Mucosa of descending colon (tissue), 3 donors: ENCODE results near the gene ZFAND2A. TPM values are rescaled to one million over a fixed set of nuclear protein-coding genes. Genes with fewer than 3 reads are reported as not detected.
"Not testable (repeated sequence)": the region's sequence is repeated elsewhere in the genome, so short reads cannot be mapped to it uniquely, and the experiment has no call there.

Source experiments
- ATAC-seq: fragments of 200-7000 bp; cut with Tn5 transposase; one replicate; pipeline ENCODE4 v1.9.1; 2020; ENCODE audit warnings: mild to moderate bottlenecking, moderate library complexity
- DNase-seq, 3 donors: peaks; one replicate each; pipeline ENCODE4 v3.0.0-alpha.2; 2020
- H3K36me3 ChIP-seq: fragments of 200-600 bp; one replicate; pipeline ENCODE4 v1.8.0; 2021; ENCODE audit warnings: low read depth, mild to moderate bottlenecking
- H3K4me1 ChIP-seq: fragments of 200-600 bp; one replicate; pipeline ENCODE4 v1.8.0; 2021; ENCODE audit warnings: low read depth, mild to moderate bottlenecking
- H3K4me3 ChIP-seq: fragments of 200-600 bp; one replicate; pipeline ENCODE4 v1.8.0; 2021; ENCODE audit warnings: mild to moderate bottlenecking
- H3K9me3 ChIP-seq: fragments of 200-600 bp; one replicate; pipeline ENCODE4 v1.8.0; 2021; ENCODE audit warnings: mild to moderate bottlenecking
- intact Hi-C, 2 donors: fragments of 100-400 bp; cut with DNase I in 1 of 2; cut with micrococcal nuclease in 1 of 2; formaldehyde crosslinking; loops; one replicate each; pipeline versions ENCODE4 v1.11.0 to v1.11.1; 2022; cut with DNase I, micrococcal nuclease
- total RNA-seq, 3 donors: library from RNA; stranded (reverse); fragmentation: NEBNext Ultra II Directional in 2 of 3; extraction: Animal tissue kit (Norgen Biotek cat#: 25700) in 2 of 3; gene quantifications; one replicate each; pipeline versions ENCODE4 v1.2.1 to v1.2.4, GENCODE V29; 2021 to 2023
- TF ChIP-seq, protein P1 (sequence below): fragments of 200-600 bp; IDR thresholded peaks from one replicate; pipeline ENCODE4 v1.8.0; 2022; ENCODE audit warnings: antibody characterized with exemption, mild to moderate bottlenecking
- donor health status: DM: no; HTN: no; CAD: no; lungs with moderate emphysema.
- donor health status: DM: no; HTN: no; CAD: no.
- donor health status: DM: no; HTN: yes; CAD: no.

ZFAND2A gene
- total RNA-seq, 3 donors from 2014 or later = 39.3 to 49.9 (median 45.3) TPM

GRCh38 chr7:1200045-1200444, 40.0 kb upstream of the ZFAND2A start:
- Histone ChIP-seq H3K9me3 (no peaks in the 10 kb centered on the region), H3K4me1 (no peaks in the 10 kb centered on the region), H3K4me3 (no peak overlapping the region), H3K36me3 (no peaks in the 10 kb centered on the region)
- TF ChIP-seq, protein P1, sequence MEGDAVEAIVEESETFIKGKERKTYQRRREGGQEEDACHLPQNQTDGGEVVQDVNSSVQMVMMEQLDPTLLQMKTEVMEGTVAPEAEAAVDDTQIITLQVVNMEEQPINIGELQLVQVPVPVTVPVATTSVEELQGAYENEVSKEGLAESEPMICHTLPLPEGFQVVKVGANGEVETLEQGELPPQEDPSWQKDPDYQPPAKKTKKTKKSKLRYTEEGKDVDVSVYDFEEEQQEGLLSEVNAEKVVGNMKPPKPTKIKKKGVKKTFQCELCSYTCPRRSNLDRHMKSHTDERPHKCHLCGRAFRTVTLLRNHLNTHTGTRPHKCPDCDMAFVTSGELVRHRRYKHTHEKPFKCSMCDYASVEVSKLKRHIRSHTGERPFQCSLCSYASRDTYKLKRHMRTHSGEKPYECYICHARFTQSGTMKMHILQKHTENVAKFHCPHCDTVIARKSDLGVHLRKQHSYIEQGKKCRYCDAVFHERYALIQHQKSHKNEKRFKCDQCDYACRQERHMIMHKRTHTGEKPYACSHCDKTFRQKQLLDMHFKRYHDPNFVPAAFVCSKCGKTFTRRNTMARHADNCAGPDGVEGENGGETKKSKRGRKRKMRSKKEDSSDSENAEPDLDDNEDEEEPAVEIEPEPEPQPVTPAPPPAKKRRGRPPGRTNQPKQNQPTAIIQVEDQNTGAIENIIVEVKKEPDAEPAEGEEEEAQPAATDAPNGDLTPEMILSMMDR = no peak
- ATAC-seq (no peak), DNase-seq (no peak)
- intact Hi-C loops = no loop called here

GRCh38 chr7:1197997-1198625, 38.1 kb upstream of the ZFAND2A start:
- TF ChIP-seq, protein P1 = no peak
- DNase-seq (no peak), ATAC-seq (peak; percentile 62)
- intact Hi-C loops = no loop called here
- no peaks in the 10 kb centered on the region for H3K9me3 ChIP-seq
- H3K4me1 ChIP-seq = no peaks in the 10 kb centered on the region
- H3K36me3 ChIP-seq = no peaks in the 10 kb centered on the region
- H3K4me3 ChIP-seq = no peak overlapping the region

DNA sequence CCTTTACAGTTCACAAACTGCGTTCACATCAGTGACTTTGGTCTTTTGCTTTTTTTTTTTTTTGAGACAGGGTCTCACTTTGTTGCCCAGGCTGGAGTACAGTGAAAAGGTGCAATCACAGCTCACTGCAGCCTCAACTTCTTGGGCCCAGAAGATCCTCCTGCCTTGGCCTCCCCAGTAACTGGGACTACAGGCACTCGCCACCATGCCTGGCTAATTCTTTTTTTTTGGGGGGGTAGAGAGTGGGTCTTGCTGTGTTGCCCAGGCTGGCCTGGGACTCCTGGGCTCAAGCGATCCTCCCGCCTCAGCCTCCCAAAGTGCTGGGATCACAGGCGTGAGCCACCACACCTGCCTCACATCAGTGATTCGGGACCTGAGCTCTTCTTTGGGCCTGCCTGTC, 37.0 kb upstream of the ZFAND2A start:
- TF ChIP-seq, protein P1 = no peak
- no peak for DNase-seq
- Histone ChIP-seq H3K4me3 (no peak overlapping the region), H3K4me1 (no peaks in the 10 kb centered on the region), H3K36me3 (no peaks in the 10 kb centered on the region), H3K9me3 (no peaks in the 10 kb centered on the region)
- intact Hi-C loops = no loop called here
- no peak for ATAC-seq

DNA sequence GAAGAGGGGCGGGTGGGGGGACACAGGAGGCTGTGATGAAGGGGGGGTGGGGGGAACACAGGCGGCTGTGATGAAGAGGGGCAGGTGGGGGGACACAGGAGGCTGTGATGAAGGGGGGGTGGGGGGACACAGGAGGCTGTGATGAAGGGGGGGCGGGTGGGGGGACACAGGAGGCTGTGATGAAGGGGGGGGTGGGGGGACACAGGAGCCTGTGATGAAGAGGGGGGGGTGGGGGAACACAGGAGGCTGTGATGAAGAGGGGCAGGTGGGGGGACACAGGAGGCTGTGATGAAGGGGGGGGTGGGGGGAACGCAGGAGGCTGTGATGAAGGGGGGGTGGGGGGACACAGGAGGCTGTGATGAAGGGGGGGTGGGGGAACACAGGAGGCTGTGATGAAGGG, 36.4 kb upstream of the ZFAND2A start:
- H3K4me3 ChIP-seq, H3K36me3 ChIP-seq, H3K4me1 ChIP-seq, DNase-seq, H3K9me3 ChIP-seq, intact Hi-C loops, ATAC-seq: not testable (repeated sequence)

DNA sequence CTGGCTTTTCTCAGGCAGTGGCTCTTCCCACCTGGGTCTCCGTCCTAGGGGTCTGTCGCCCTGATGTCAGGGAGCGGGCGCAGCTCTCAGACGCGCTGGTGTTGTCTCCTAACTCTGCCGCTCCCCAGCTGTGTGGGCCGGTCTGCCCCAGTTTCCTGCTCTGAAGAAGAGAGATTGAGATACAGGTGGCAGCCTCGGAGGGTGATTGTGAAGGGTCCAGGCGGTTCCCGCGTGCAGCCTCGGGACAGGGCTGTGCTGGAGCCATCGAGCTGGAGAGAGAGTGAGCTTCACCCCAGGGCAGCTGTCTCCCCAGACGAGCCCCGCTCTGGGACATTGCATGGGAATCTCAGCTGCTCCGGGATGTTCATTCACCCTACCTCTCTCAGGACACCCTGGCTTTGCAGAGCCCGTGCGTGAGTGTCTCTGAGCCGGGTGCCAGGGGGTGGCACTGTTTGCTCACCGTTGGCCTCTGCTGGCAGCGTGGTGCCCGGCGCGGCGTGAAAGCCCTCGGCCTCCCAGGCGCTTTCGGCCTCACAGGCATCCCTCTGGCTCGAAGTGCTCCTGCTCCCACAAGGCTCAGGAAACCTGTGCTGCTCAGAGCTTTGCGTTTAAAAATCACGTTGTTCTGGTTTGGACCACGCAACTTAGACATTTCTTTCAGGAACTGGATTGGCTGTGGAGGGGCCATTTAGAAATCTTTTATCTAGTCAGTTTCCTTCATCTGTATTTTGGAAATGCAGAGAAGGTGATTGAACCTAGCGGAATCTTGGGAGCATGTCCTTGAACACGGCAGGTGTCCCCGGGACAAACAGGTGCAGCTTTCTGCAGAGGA, 33.8 kb upstream of the ZFAND2A start:
- DNase-seq = peak in 2 of 3 donors; percentile 61 to 64
- Histone ChIP-seq H3K36me3 (no peaks in the 10 kb centered on the region), H3K4me3 (no peak overlapping the region), H3K9me3 (no peaks in the 10 kb centered on the region), H3K4me1 (no peaks in the 10 kb centered on the region)
- intact Hi-C loops = no loop called here
- ATAC-seq = peak; percentile 86
- TF ChIP-seq, protein P1 = peak; percentile 21

DNA sequence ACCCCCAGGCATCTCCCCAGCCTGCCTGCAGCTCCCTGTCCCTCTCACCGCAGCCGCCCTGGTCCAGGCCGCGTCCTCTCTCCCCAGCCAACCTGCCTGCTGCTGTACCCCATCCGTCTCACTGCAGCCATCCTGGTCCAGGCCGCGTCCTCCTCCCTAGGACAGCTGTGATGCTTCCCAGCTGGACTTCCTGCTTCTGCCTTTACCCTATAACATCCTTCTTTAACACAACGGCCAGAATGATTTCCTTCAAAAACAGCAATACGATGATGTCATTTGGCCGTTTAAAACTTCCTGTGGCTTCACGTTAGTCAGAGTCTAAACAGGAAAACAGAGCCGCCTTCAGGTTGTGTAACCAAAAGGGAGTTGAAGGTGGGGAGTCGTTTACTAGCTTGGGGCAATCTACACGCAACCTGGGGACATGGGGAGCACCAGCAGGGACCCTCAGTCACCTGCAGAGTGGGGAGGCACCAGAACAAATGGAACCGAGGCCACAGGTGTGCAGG, 32.2 kb upstream of the ZFAND2A start:
- H3K9me3 ChIP-seq = no peaks in the 10 kb centered on the region
- ATAC-seq (peak; percentile 45), DNase-seq (no peak)
- H3K36me3 ChIP-seq = no peaks in the 10 kb centered on the region
- no peaks in the 10 kb centered on the region for H3K4me1 ChIP-seq
- no peak overlapping the region for H3K4me3 ChIP-seq
- TF ChIP-seq, protein P1 = no peak
- intact Hi-C loops = no loop called here
